GM19397 (cell line): ENCODE results near the gene LRRC15.

Experiments used
- ATAC-seq: cut with Tn5 transposase; IDR thresholded peaks from one replicate; pipeline ENCODE4 v1.9.1; 2021; ENCODE audit warnings: mild to moderate bottlenecking, moderate library complexity; ENCODE audit not compliant: unreplicated experiment

The LRRC15 gene

GRCh38 chr3:194369522-194370279 lies at the start of gene LRRC15:
Gene LRRC15, minus strand, starts transcription at chr3:194369743. Its CDS starts 8,700 bp downstream, at chr3:194361043.
- no peak for ATAC-seq

GRCh38 chr3:194418671-194419070 lies 49.1 kb upstream of the LRRC15 start:
- ATAC-seq: no peak

- no peak for ATAC-seq
Measured at GRCh38 chr3:194407423-194407822, 37.9 kb upstream of the LRRC15 start.

GRCh38 chr3:194405766-194406165 lies 36.2 kb upstream of the LRRC15 start:
- no peak for ATAC-seq

- ATAC-seq: no peak
Measured at GRCh38 chr3:194404365-194405140, 35.0 kb upstream of the LRRC15 start.

GRCh38 chr3:194401868-194402329 lies 32.4 kb upstream of the LRRC15 start:
- no peak for ATAC-seq

GRCh38 chr3:194401346-194401745 lies 31.8 kb upstream of the LRRC15 start:
- no peak for ATAC-seq

- ATAC-seq: no peak
Measured at GRCh38 chr3:194399874-194400411, 30.4 kb upstream of the LRRC15 start.

GRCh38 chr3:194399166-194399565 lies 29.6 kb upstream of the LRRC15 start, which contains the start of gene GP5:
Gene GP5, minus strand, starts transcription at chr3:194399266. Its CDS starts 984 bp downstream, at chr3:194398282.
- no peak for ATAC-seq

GRCh38 chr3:194397757-194398312 lies 28.3 kb upstream of the LRRC15 start:
- no peak for ATAC-seq

- no peak for ATAC-seq
Measured at GRCh38 chr3:194396859-194397756, 27.6 kb upstream of the LRRC15 start.

- ATAC-seq: no peak
Measured at GRCh38 chr3:194396539-194396858, 27.0 kb upstream of the LRRC15 start.

GRCh38 chr3:194395778-194396538 lies 26.4 kb upstream of the LRRC15 start:
- ATAC-seq: no peak

- no peak for ATAC-seq
Measured at GRCh38 chr3:194395212-194395611, 25.7 kb upstream of the LRRC15 start.

GRCh38 chr3:194392576-194392975 lies 23.0 kb upstream of the LRRC15 start:
- no peak for ATAC-seq

GRCh38 chr3:194390835-194391234 lies 21.3 kb upstream of the LRRC15 start:
- no peak for ATAC-seq

GRCh38 chr3:194389269-194389668 lies 19.7 kb upstream of the LRRC15 start:
- ATAC-seq: no peak

GRCh38 chr3:194387926-194388418 lies 18.4 kb upstream of the LRRC15 start:
- no peak for ATAC-seq

- ATAC-seq: no peak
Measured at GRCh38 chr3:194387276-194387675, 17.7 kb upstream of the LRRC15 start.

- ATAC-seq: no peak
Measured at GRCh38 chr3:194386648-194387047, 17.1 kb upstream of the LRRC15 start.
